ENCODE measurements around the gene MYH11. TPM values are rescaled to one million over a fixed set of nuclear protein-coding genes. Genes with fewer than 3 reads are reported as not detected.

Gene MYH11
- total and polyA plus RNA-seq, 10 of the 15 experiments (the other 5 are each of a cell fraction or from before 2014, with no cell fraction given), result 0.01 to 1.9 (median 0.13) TPM; not detected in 1

DNA sequence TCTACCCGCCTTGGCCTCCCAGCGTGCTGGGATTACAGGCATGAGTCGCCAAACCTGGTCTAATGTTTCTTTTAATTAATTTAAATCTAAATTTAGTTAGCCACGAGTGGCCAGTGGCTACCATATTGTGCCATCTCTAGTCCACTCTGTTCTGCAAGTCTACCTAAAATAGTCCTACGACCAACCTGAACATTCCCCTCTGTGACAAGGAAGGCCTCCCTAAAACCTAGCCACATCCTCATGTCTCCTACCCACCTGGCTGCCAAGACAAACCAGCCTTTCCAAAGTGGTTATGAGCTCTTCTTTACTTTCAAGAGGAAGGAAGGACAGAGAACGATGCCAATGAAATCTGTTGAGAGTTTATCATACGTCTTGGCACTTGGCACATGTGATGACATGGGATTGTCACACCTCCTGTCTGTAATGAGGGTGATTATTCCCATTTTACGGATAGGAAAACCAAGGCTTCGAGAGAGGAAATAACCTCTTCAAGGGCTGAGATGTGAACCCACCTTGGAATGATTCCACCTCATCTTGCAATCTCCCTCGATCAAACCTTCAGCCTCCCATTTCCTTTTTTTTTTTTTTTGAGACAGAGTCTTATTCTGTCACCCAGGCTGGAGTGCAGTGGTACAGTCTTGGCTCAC, 19.7 kb downstream of the MYH11 start:
- Histone ChIP-seq H2AFZ (ENCODE audit: control insufficient read depth, low read depth, low read length) (no peak overlapping the region), H3K27me3 (replicated peaks in 1 of 2; ENCODE audit: control insufficient read depth in 2 of 2, insufficient read depth in 2 of 2, low read length in 1 of 2) (no peaks in the 10 kb centered on the region), H3K9ac (ENCODE audit: control insufficient read depth, insufficient read depth, low read length) (no peak overlapping the region), H3K4me1 (ENCODE audit: control insufficient read depth, insufficient read depth, low read length) (peaks cover 5% of the 10 kb centered on the region; the same call in 1 of the 2 replicates), H3K79me2 (ENCODE audit: control insufficient read depth, insufficient read depth, low read length) (no peaks in the 10 kb centered on the region), H3K4me2 (ENCODE audit: control insufficient read depth, insufficient read depth) (no peak overlapping the region), H4K20me1 (ENCODE audit: control insufficient read depth, insufficient read depth) (no peaks in the 10 kb centered on the region), H3K36me3 (ENCODE audit: control insufficient read depth in 2 of 2, insufficient read depth in 2 of 2, low read length in 1 of 2) (no peaks in the 10 kb centered on the region), H3K4me3 (no peak overlapping the region), H3K9me3 (replicated peaks; ENCODE audit: control insufficient read depth, insufficient read depth, low read length) (no peaks in the 10 kb centered on the region), H3K27ac (ENCODE audit: control insufficient read depth, insufficient read depth) (no peak overlapping the region)
- DNase-seq (ENCODE audit: low read depth, low spot score) (no peak), FAIRE-seq (no peak), ATAC-seq (no peak)
- ChIA-PET RAD21 (ENCODE audit: unreplicated experiment) (no interaction called here), SMC1A (ENCODE audit: uncharacterized antibody, unreplicated experiment) (no interaction called here), CTCF (no interaction called here), POLR2A (no interaction called here)
- in situ Hi-C loops (cut with MboI) (no loop called here), intact Hi-C loops (cut with micrococcal nuclease; ENCODE audit: unreplicated experiment) (no loop called here)
- TF ChIP-seq ASH2L (IDR thresholded peaks at IDR 0.05; ENCODE audit: borderline replicate concordance, low read depth), result no peak
- TF ChIP-seq, protein P1, sequence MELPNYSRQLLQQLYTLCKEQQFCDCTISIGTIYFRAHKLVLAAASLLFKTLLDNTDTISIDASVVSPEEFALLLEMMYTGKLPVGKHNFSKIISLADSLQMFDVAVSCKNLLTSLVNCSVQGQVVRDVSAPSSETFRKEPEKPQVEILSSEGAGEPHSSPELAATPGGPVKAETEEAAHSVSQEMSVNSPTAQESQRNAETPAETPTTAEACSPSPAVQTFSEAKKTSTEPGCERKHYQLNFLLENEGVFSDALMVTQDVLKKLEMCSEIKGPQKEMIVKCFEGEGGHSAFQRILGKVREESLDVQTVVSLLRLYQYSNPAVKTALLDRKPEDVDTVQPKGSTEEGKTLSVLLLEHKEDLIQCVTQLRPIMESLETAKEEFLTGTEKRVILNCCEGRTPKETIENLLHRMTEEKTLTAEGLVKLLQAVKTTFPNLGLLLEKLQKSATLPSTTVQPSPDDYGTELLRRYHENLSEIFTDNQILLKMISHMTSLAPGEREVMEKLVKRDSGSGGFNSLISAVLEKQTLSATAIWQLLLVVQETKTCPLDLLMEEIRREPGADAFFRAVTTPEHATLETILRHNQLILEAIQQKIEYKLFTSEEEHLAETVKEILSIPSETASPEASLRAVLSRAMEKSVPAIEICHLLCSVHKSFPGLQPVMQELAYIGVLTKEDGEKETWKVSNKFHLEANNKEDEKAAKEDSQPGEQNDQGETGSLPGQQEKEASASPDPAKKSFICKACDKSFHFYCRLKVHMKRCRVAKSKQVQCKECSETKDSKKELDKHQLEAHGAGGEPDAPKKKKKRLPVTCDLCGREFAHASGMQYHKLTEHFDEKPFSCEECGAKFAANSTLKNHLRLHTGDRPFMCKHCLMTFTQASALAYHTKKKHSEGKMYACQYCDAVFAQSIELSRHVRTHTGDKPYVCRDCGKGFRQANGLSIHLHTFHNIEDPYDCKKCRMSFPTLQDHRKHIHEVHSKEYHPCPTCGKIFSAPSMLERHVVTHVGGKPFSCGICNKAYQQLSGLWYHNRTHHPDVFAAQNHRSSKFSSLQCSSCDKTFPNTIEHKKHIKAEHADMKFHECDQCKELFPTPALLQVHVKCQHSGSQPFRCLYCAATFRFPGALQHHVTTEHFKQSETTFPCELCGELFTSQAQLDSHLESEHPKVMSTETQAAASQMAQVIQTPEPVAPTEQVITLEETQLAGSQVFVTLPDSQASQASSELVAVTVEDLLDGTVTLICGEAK (IDR thresholded peaks at IDR 0.05; ENCODE audit: borderline replicate concordance), result no peak
- TF ChIP-seq MYC (IDR thresholded peaks at IDR 0.05; ENCODE audit: insufficient read depth, insufficient read length, insufficient replicate concordance, low read length, severe bottlenecking), result no peak
- no peak for TF ChIP-seq IKZF2 (IDR thresholded peaks at IDR 0.05)
- no peak for TF ChIP-seq RUNX3 (IDR thresholded peaks at IDR 0.05; ENCODE audit: low read length)
- TF ChIP-seq LARP7 (IDR thresholded peaks at IDR 0.05), result no peak
- no peak for TF ChIP-seq MTA3 (IDR thresholded peaks at IDR 0.05; ENCODE audit: borderline replicate concordance, low read length)
- BruUV-seq (replicated peaks), result no TSS peak
- WGBS (ENCODE audit: insufficient coverage, insufficient replicate concordance, low lambda C conversion rate, missing lambda C conversion rate), result 53% methylated on average over 10 of the region's 10 CpGs
